ENCODE results near the gene OGFOD2. TPM values are rescaled to one million over a fixed set of nuclear protein-coding genes. Genes with fewer than 3 reads are reported as not detected.
A peak's percentile ranks its signal among the peaks of the same experiment; 100 is the strongest.

OGFOD2 gene
- total and polyA plus RNA-seq, 9 of the 15 experiments (the other 6 are each of a cell fraction or from before 2014, with no cell fraction given), result 1.4 to 111 (median 18.5) TPM

GRCh38 chr12:122949405-122949804 lies 25.6 kb upstream of the OGFOD2 start:
- in situ Hi-C loops (cut with MboI) (no loop called here), intact Hi-C loops (cut with micrococcal nuclease) (no loop called here)
- 80% methylated on average over 8 of the region's 8 CpGs for WGBS (ENCODE audit: insufficient coverage, low coverage, missing lambda C conversion rate)
- H3K4me2 ChIP-seq (ENCODE audit: insufficient read depth, low read length), result no peak overlapping the region
- no peak overlapping the region for H3K4me3 ChIP-seq
- no peaks in the 10 kb centered on the region for H3K9me3 ChIP-seq (replicated peaks; ENCODE audit: control insufficient read depth, insufficient read depth, low read depth, low read length)
- H3K9ac ChIP-seq (ENCODE audit: insufficient read depth in 1 of 2, low read depth in 2 of 2, low read length in 2 of 2), result peak overlapping the region in 1 of 2 experiments; percentile 57; a peak in 2 of 4 replicates
- no peak for ATAC-seq
- H3K79me2 ChIP-seq (ENCODE audit: control insufficient read depth, insufficient read depth, low read length), result no peaks in the 10 kb centered on the region
- no TSS peak for BruUV-seq (replicated peaks)
- H4K20me1 ChIP-seq (replicated peaks; ENCODE audit: control insufficient read depth, insufficient read depth, low read length), result no peaks in the 10 kb centered on the region; the same call in none of the 2 replicates
- POLR2A ChIA-PET, result no interaction called here
- no peaks in the 10 kb centered on the region; the same call in 2 of the 3 replicates for H3K36me3 ChIP-seq (ENCODE audit: control insufficient read depth, insufficient read depth, low read length)
- CTCF ChIA-PET (ENCODE audit: low intra/inter-chr PET ratio), result no interaction called here
- H3K27ac ChIP-seq (ENCODE audit: extremely low read depth, low read depth, low read length), result no peak overlapping the region
- no peak for DNase-seq (ENCODE audit: extremely low read depth in 1 of 4, low spot score in 3 of 4)
- TF ChIP-seq SIRT6 (IDR thresholded peaks at IDR 0.05; ENCODE audit: low read depth, low read length) (no peak), ZNF280A (IDR thresholded peaks at IDR 0.05; ENCODE audit: low read depth, partially characterized antibody) (no peak), SNAPC5 (CRISPR knock-in tag; IDR thresholded peaks at IDR 0.05) (no peak), TSHZ1 (CRISPR knock-in tag; IDR thresholded peaks at IDR 0.05) (no peak), CHAMP1 (IDR thresholded peaks at IDR 0.05) (no peak), DEAF1 (CRISPR knock-in tag; IDR thresholded peaks at IDR 0.05) (no peak), NCOA4 (IDR thresholded peaks at IDR 0.05; ENCODE audit: partially characterized antibody) (no peak), POLR2H (tag; IDR thresholded peaks at IDR 0.05; ENCODE audit: low read depth) (no peak), IRF2 (CRISPR knock-in tag; IDR thresholded peaks at IDR 0.05) (no peak), RBM14 (IDR thresholded peaks at IDR 0.05; ENCODE audit: borderline replicate concordance, insufficient read depth, low read depth, low read length) (no peak), MTA2 (IDR thresholded peaks at IDR 0.05; ENCODE audit: low read depth) (no peak), ZNF436 (CRISPR knock-in tag; IDR thresholded peaks at IDR 0.05) (no peak)
- H3K9me1 ChIP-seq (ENCODE audit: control insufficient read depth, insufficient read depth, low read length), result no peaks in the 10 kb centered on the region
- no peaks in the 10 kb centered on the region for H3K27me3 ChIP-seq (ENCODE audit: control insufficient read depth in 2 of 2, insufficient read depth in 2 of 2, low read length in 2 of 2)
- FAIRE-seq, result no peak
- peaks cover 6 to 29% of the 10 kb centered on the region in 2 experiments; a peak in 4 of 5 replicates for H3K4me1 ChIP-seq (replicated peaks in 1 of 2; ENCODE audit: control insufficient read depth in 2 of 2, insufficient read depth in 2 of 2, low read length in 2 of 2)
- no peak overlapping the region for H2AFZ ChIP-seq (ENCODE audit: low read depth, low read length)

Data from K562 (cell line).